PC-3 (cell line): ENCODE measurements around the gene SFTPD. TPM values are rescaled to one million over a fixed set of nuclear protein-coding genes. Genes with fewer than 3 reads are reported as not detected.
"Not testable (repeated sequence)": the region's sequence is repeated elsewhere in the genome, so short reads cannot be mapped to it uniquely, and the experiment has no call there.

ENCODE experiments used
- ATAC-seq: fragments of 200-7000 bp; cut with Tn5 transposase; 2 replicates; pipeline ENCODE4 v1.9.1; 2020; ENCODE audit warnings: mild to moderate bottlenecking, moderate library complexity
- BruUV-seq: library from RNA; stranded (reverse); fragments of 400-500 nt; replicated peaks from 2 replicates; lab custom pipeline; 2021; lab: Mats Ljungman, UMichigan
- CTCF ChIA-PET: fragments of 300-600 bp; sonication (Branson Sonifier 250); formaldehyde crosslinking; loops from one replicate; lab custom pipeline; 2022; ENCODE audit warnings: antibody characterized with exemption; lab: Charles Lee
- POLR2A ChIA-PET: fragments of 300-600 bp; sonication (Branson Sonifier 250); formaldehyde crosslinking; loops from one replicate; lab custom pipeline; 2022; ENCODE audit warnings: antibody characterized with exemption; ENCODE audit not compliant: unreplicated experiment; lab: Charles Lee
- DNase-seq: peaks from one replicate; pipeline ENCODE4 v3.0.0-alpha.2; 2015
- H2AFZ ChIP-seq: fragments of 300-600 bp; sonication (generic); 2 replicates; pipeline ENCODE4 v1.6.0; 2016; ENCODE audit warnings: antibody characterized with exemption, low read length
- H3F3A ChIP-seq: fragments of 300-600 bp; sonication (generic); one replicate; pipeline ENCODE4 v1.6.0; 2017; ENCODE audit warnings: antibody characterized with exemption, low read length, control low read depth, mild to moderate bottlenecking; ENCODE audit not compliant: unreplicated experiment
- H3K27ac ChIP-seq: fragments of 300-600 bp; sonication (generic); 2 replicates; pipeline ENCODE4 v1.5.1; 2016; ENCODE audit warnings: mild to moderate bottlenecking, low read length
- H3K27me3 ChIP-seq: fragments of 300-600 bp; sonication (generic); 2 replicates; pipeline ENCODE4 v1.6.1; 2016; ENCODE audit warnings: low read length, mixed read lengths
- H3K36me3 ChIP-seq: fragments of 300-600 bp; sonication (generic); 2 replicates; pipeline ENCODE4 v1.6.1; 2016; ENCODE audit warnings: low read depth, mixed run types, low read length, mixed read lengths
- H3K4me1 ChIP-seq: fragments of 300-600 bp; sonication (generic); 2 replicates; pipeline ENCODE4 v1.5.1; 2016; ENCODE audit warnings: low read length; ENCODE audit not compliant: insufficient read depth
- H3K4me2 ChIP-seq: fragments of 300-600 bp; sonication (generic); 2 replicates; pipeline ENCODE4 v1.6.0; 2016; ENCODE audit warnings: low read length
- H3K4me3 ChIP-seq: fragments of 300-600 bp; sonication (generic); 2 replicates; pipeline ENCODE4 v1.5.1; 2016; ENCODE audit warnings: mild to moderate bottlenecking, low read length, mixed read lengths
- H3K79me2 ChIP-seq: fragments of 300-600 bp; sonication (generic); 2 replicates; pipeline ENCODE4 v1.6.1; 2017; ENCODE audit warnings: low read length, mixed read lengths
- H3K9ac ChIP-seq: fragments of 300-600 bp; sonication (generic); 2 replicates; pipeline ENCODE4 v1.6.0; 2016; ENCODE audit warnings: mild to moderate bottlenecking, low read length
- H3K9me2 ChIP-seq: fragments of 300-600 bp; sonication (generic); replicated peaks from 2 replicates; pipeline ENCODE4 v1.6.1; 2016; ENCODE audit warnings: mixed run types, low read length, mixed read lengths
- H3K9me3 ChIP-seq: fragments of 300-600 bp; sonication (generic); 2 replicates; pipeline ENCODE4 v1.6.1; 2016; ENCODE audit warnings: low read length, mixed read lengths
- H4K20me1 ChIP-seq: fragments of 300-600 bp; sonication (generic); 2 replicates; pipeline ENCODE4 v1.6.1; 2016; ENCODE audit warnings: low read length, mixed read lengths
- EZH2 ChIP-seq: fragments of 300-600 bp; sonication (generic); IDR thresholded peaks from one replicate; pipeline ENCODE4 v1.6.1; 2017; ENCODE audit warnings: antibody characterized with exemption, mild to moderate bottlenecking, low read length; ENCODE audit not compliant: unreplicated experiment
- EZH2phosphoT487 ChIP-seq: fragments of 300-600 bp; sonication (generic); IDR thresholded peaks from 2 replicates; pipeline ENCODE4 v1.6.1; 2018; ENCODE audit warnings: mild to moderate bottlenecking, antibody characterized with exemption, low read length, borderline replicate concordance
- intact Hi-C: fragments of 100-400 bp; cut with micrococcal nuclease; formaldehyde crosslinking; loops from 2 replicates; pipeline ENCODE4 v1.9.0; 2023
- total RNA-seq: library from RNA; depleted of rRNA; stranded (reverse); fragments of >200 nt; gene quantifications from 2 replicates; pipeline ENCODE4 v1.2.3, GENCODE V29; 2014
- TF ChIP-seq, protein P1 (sequence below): fragments of 300-600 bp; sonication (generic); conservative IDR thresholded peaks from 2 replicates; pipeline ENCODE4 v1.5.1; 2017; ENCODE audit warnings: antibody characterized with exemption, low read depth, mild to moderate bottlenecking, low read length

SFTPD gene
- total RNA-seq, 1 experiment from 2014 or later = not detected

DNA sequence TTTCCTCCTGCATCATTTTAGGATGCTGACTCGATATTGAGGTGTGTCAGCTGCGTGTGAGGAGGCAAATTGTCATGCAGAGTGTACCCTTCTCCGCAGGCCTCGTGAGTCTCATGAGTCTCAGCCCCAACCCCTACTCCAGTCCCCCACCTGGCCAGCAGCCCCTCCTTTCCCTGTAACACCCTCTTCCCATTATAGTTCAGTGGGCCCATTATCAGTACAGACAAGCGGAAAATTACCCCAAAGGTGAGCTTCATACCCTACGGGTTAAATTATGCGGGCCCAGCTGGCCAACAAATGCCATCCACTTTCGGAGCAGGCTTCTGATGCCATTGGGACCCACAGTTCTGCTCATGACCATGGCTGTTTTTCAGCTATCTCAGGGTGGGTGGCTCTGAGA is 25.2 kb downstream of the SFTPD start:
- H3K79me2 ChIP-seq = no peaks in the 10 kb centered on the region
- no TSS peak for BruUV-seq
- intact Hi-C loops = no loop called here
- no peaks in the 10 kb centered on the region for H3K9me2 ChIP-seq
- ATAC-seq (no peak), DNase-seq (no peak)
- no peak overlapping the region for H3K27ac ChIP-seq
- no peak overlapping the region for H3K4me3 ChIP-seq
- no peak overlapping the region for H2AFZ ChIP-seq
- no peaks in the 10 kb centered on the region for H3F3A ChIP-seq
- H4K20me1 ChIP-seq = no peaks in the 10 kb centered on the region
- TF ChIP-seq, protein P1, sequence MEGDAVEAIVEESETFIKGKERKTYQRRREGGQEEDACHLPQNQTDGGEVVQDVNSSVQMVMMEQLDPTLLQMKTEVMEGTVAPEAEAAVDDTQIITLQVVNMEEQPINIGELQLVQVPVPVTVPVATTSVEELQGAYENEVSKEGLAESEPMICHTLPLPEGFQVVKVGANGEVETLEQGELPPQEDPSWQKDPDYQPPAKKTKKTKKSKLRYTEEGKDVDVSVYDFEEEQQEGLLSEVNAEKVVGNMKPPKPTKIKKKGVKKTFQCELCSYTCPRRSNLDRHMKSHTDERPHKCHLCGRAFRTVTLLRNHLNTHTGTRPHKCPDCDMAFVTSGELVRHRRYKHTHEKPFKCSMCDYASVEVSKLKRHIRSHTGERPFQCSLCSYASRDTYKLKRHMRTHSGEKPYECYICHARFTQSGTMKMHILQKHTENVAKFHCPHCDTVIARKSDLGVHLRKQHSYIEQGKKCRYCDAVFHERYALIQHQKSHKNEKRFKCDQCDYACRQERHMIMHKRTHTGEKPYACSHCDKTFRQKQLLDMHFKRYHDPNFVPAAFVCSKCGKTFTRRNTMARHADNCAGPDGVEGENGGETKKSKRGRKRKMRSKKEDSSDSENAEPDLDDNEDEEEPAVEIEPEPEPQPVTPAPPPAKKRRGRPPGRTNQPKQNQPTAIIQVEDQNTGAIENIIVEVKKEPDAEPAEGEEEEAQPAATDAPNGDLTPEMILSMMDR = no peak
- TF ChIP-seq EZH2 = no peak
- no peak for TF ChIP-seq EZH2phosphoT487
- ChIA-PET CTCF (no interaction called here), POLR2A (no interaction called here)
- H3K27me3 ChIP-seq = no peaks in the 10 kb centered on the region
- no peaks in the 10 kb centered on the region for H3K4me1 ChIP-seq
- no peaks in the 10 kb centered on the region for H3K36me3 ChIP-seq
- no peak overlapping the region for H3K9ac ChIP-seq
- H3K9me3 ChIP-seq = no peaks in the 10 kb centered on the region
- no peak overlapping the region for H3K4me2 ChIP-seq

DNA sequence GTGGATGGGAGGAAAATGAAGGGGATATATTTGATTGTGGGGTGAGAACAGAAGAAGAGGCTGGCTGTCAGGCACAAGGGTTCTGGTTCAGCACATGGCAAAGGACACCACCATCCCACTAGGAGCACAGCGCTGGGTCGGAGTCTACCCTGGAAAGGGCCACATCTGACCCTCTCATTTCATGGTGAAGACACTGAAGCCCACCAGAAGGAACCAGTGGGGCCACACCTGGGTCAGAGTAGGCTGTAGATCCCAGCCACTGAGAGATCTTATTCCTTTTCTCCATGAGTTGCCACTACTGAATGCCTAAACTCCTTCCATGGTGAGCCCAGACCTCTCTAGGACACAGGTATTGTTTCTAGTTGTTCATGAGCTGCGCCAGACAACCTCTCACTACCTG is 25.8 kb downstream of the SFTPD start:
- H3F3A ChIP-seq = no peaks in the 10 kb centered on the region
- no peaks in the 10 kb centered on the region for H3K27me3 ChIP-seq
- intact Hi-C loops = no loop called here
- ChIA-PET CTCF (no interaction called here), POLR2A (no interaction called here)
- no peak overlapping the region for H3K4me3 ChIP-seq
- H3K4me1 ChIP-seq = no peaks in the 10 kb centered on the region
- H3K79me2 ChIP-seq = no peaks in the 10 kb centered on the region
- TF ChIP-seq, protein P1 = no peak
- no peak for TF ChIP-seq EZH2
- no peak for TF ChIP-seq EZH2phosphoT487
- no TSS peak for BruUV-seq
- no peaks in the 10 kb centered on the region for H3K9me2 ChIP-seq
- no peaks in the 10 kb centered on the region for H3K36me3 ChIP-seq
- no peak overlapping the region for H3K9ac ChIP-seq
- no peaks in the 10 kb centered on the region for H4K20me1 ChIP-seq
- H3K9me3 ChIP-seq = no peaks in the 10 kb centered on the region
- no peak for ATAC-seq
- H2AFZ ChIP-seq = no peak overlapping the region
- no peak overlapping the region for H3K27ac ChIP-seq
- no peak overlapping the region for H3K4me2 ChIP-seq
- DNase-seq = no peak

DNA sequence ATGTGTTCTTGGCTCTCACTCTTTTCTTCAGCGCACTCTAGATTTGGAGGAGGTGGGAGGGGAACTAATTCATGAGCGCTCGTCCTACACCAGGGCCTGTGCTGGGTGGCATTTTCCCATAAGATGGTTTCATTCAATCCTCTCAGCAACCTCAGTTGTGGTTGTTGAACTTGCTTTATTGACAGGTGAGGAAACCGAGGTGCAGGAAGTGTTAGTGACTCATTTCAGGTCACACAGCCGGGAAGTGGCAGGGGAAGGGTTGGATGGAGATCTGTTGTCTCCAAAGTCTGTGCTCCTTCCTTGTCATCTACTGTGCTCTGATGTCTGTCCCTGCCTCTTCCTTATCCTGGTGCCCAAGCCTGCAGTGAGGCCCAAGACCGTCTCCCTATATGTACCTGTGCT is 26.9 kb downstream of the SFTPD start:
- ATAC-seq, H3K36me3 ChIP-seq: not testable (repeated sequence)

DNA sequence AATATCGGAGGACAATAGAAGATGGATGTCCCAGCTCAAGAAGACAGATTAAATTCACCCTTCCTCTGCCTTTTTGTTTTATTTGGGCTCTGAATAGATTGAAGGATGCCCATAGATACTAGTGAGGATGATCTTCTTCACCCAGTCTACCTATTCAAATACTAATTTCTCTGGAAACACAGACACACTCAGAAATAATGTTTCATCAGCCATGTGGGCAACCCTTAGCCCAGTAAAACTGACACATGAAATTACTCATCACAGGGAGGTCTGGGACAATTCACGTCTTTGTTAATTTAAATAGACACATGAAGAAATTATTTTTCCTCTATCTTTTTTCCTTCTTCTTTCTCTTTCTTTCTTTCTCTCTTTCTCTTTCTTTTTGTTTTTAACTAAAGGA is 33.1 kb downstream of the SFTPD start:
- DNase-seq (peak; percentile 83), ATAC-seq (peak; percentile 57)
- intact Hi-C loops = loop anchor here (2.0 kb wide), 1 partner anchor 13 kb away; no protein-coding TSS in a partner anchor
- H4K20me1 ChIP-seq, H3F3A ChIP-seq, H3K9ac ChIP-seq, BruUV-seq, POLR2A ChIA-PET, H3K27me3 ChIP-seq, H3K9me2 ChIP-seq, H3K9me3 ChIP-seq, H3K36me3 ChIP-seq, H3K79me2 ChIP-seq: not testable (repeated sequence)
- CTCF ChIA-PET = interaction anchor here (1.3 kb wide), 2 partner anchors 13 to 143 kb away, joined by 3 to 6 read pairs; no protein-coding TSS in a partner anchor
- Histone ChIP-seq H2AFZ (peak overlapping the region; percentile 20), H3K4me2 (peak overlapping the region; percentile 57), H3K27ac (peak overlapping the region; percentile 14), H3K4me3 (peak overlapping the region; percentile 4; the same call in 1 of the 2 replicates), H3K4me1 (peaks cover 10% of the 10 kb centered on the region)

More for the DNA sequence above, 26.9 kb downstream of the SFTPD start:
- H4K20me1 ChIP-seq, BruUV-seq, CTCF ChIA-PET, H3K9ac ChIP-seq, H2AFZ ChIP-seq, H3K4me3 ChIP-seq, H3K9me3 ChIP-seq, H3F3A ChIP-seq, H3K79me2 ChIP-seq, H3K9me2 ChIP-seq, H3K4me1 ChIP-seq, intact Hi-C loops, H3K27me3 ChIP-seq, POLR2A ChIA-PET, H3K27ac ChIP-seq, H3K4me2 ChIP-seq, DNase-seq: not testable (repeated sequence)
